ENCODE results near the gene SWAP70.
A peak's percentile ranks its signal among the peaks of the same experiment; 100 is the strongest.

SWAP70 gene

GRCh38 chr11:9748361-9748970 is 84.6 kb downstream of the SWAP70 start:
- H3K36me3 ChIP-seq (ENCODE audit: insufficient read depth), result no peaks in the 10 kb centered on the region
- H3K4me2 ChIP-seq, result no peak overlapping the region
- H3K79me2 ChIP-seq (ENCODE audit: insufficient read depth, low read depth), result no peaks in the 10 kb centered on the region
- no peaks in the 10 kb centered on the region for H4K20me1 ChIP-seq (ENCODE audit: insufficient read depth)
- no peak overlapping the region for H2AFZ ChIP-seq (ENCODE audit: low read depth)
- no peak overlapping the region for H3K27ac ChIP-seq
- H3K4me1 ChIP-seq (ENCODE audit: low read depth, poor library complexity, severe bottlenecking), result peaks cover 20% of the 10 kb centered on the region
- H3K4me3 ChIP-seq (IDR thresholded peaks at IDR 0.05; ENCODE audit: insufficient read depth, low read depth, low read length), result no peak overlapping the region
- TF ChIP-seq, protein P1, sequence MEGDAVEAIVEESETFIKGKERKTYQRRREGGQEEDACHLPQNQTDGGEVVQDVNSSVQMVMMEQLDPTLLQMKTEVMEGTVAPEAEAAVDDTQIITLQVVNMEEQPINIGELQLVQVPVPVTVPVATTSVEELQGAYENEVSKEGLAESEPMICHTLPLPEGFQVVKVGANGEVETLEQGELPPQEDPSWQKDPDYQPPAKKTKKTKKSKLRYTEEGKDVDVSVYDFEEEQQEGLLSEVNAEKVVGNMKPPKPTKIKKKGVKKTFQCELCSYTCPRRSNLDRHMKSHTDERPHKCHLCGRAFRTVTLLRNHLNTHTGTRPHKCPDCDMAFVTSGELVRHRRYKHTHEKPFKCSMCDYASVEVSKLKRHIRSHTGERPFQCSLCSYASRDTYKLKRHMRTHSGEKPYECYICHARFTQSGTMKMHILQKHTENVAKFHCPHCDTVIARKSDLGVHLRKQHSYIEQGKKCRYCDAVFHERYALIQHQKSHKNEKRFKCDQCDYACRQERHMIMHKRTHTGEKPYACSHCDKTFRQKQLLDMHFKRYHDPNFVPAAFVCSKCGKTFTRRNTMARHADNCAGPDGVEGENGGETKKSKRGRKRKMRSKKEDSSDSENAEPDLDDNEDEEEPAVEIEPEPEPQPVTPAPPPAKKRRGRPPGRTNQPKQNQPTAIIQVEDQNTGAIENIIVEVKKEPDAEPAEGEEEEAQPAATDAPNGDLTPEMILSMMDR (conservative IDR thresholded peaks at IDR 0.05; ENCODE audit: low read depth, low read length), result peak; percentile 79
- H3K27me3 ChIP-seq (ENCODE audit: insufficient read depth, low read depth), result no peaks in the 10 kb centered on the region
- no peak overlapping the region for H3K9ac ChIP-seq

DNA sequence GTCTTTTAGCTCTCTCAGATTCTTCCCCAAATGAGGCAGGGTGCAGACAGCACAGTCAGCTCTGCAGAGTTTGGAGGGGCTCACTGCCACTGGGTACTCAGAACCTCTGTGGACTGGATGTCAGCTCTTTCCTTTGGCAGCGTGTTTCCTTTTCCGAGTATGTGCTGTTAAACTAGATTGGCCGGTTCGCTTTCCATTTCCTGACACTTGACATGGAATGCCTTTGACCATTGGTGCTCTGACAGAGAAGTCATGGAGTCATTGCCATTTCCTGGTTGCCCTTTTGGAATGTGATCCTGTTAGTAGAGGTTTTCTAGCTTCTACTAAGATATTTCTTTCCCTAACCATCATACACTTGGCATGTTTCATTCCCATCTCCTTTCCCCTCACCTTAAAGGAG is 86.7 kb downstream of the SWAP70 start:
- TF ChIP-seq, protein P1 (conservative IDR thresholded peaks at IDR 0.05; ENCODE audit: low read depth, low read length), result no peak
- Histone ChIP-seq H3K27me3 (ENCODE audit: insufficient read depth, low read depth) (no peaks in the 10 kb centered on the region), H4K20me1 (ENCODE audit: insufficient read depth) (no peaks in the 10 kb centered on the region), H3K4me2 (no peak overlapping the region), H3K4me3 (IDR thresholded peaks at IDR 0.05; ENCODE audit: insufficient read depth, low read depth, low read length) (no peak overlapping the region), H3K27ac (no peak overlapping the region), H2AFZ (ENCODE audit: low read depth) (no peak overlapping the region), H3K9ac (no peak overlapping the region), H3K36me3 (ENCODE audit: insufficient read depth) (no peaks in the 10 kb centered on the region), H3K79me2 (ENCODE audit: insufficient read depth, low read depth) (no peaks in the 10 kb centered on the region), H3K4me1 (ENCODE audit: low read depth, poor library complexity, severe bottlenecking) (peaks cover 13% of the 10 kb centered on the region)

- Histone ChIP-seq H2AFZ (ENCODE audit: low read depth) (no peak overlapping the region), H3K4me1 (ENCODE audit: low read depth, poor library complexity, severe bottlenecking) (peaks cover 11% of the 10 kb centered on the region), H3K79me2 (ENCODE audit: insufficient read depth, low read depth) (no peaks in the 10 kb centered on the region), H3K36me3 (ENCODE audit: insufficient read depth) (no peaks in the 10 kb centered on the region), H3K4me3 (IDR thresholded peaks at IDR 0.05; ENCODE audit: insufficient read depth, low read depth, low read length) (no peak overlapping the region), H3K9ac (no peak overlapping the region), H4K20me1 (ENCODE audit: insufficient read depth) (no peaks in the 10 kb centered on the region), H3K27ac (no peak overlapping the region), H3K27me3 (ENCODE audit: insufficient read depth, low read depth) (no peaks in the 10 kb centered on the region), H3K4me2 (no peak overlapping the region)
- TF ChIP-seq, protein P1 (conservative IDR thresholded peaks at IDR 0.05; ENCODE audit: low read depth, low read length), result no peak
Measured at GRCh38 chr11:9752091-9752490, 88.2 kb downstream of the SWAP70 start.

GRCh38 chr11:9753021-9753420 is 89.1 kb downstream of the SWAP70 start:
- peaks cover 15% of the 10 kb centered on the region for H3K4me1 ChIP-seq (ENCODE audit: low read depth, poor library complexity, severe bottlenecking)
- no peaks in the 10 kb centered on the region for H4K20me1 ChIP-seq (ENCODE audit: insufficient read depth)
- no peaks in the 10 kb centered on the region for H3K27me3 ChIP-seq (ENCODE audit: insufficient read depth, low read depth)
- H3K4me3 ChIP-seq (IDR thresholded peaks at IDR 0.05; ENCODE audit: insufficient read depth, low read depth, low read length), result no peak overlapping the region
- no peak overlapping the region for H3K27ac ChIP-seq
- TF ChIP-seq, protein P1 (conservative IDR thresholded peaks at IDR 0.05; ENCODE audit: low read depth, low read length), result no peak
- no peaks in the 10 kb centered on the region for H3K79me2 ChIP-seq (ENCODE audit: insufficient read depth, low read depth)
- H3K9ac ChIP-seq, result no peak overlapping the region
- H3K4me2 ChIP-seq, result no peak overlapping the region
- H3K36me3 ChIP-seq (ENCODE audit: insufficient read depth), result no peaks in the 10 kb centered on the region
- no peak overlapping the region for H2AFZ ChIP-seq (ENCODE audit: low read depth)

Data from KMS-11 (cell line).